BLaER1 treated with 17β-estradiol and CSF1 and Interleukin-3, amounts not matched to agents 10 nM and 100 nM (cell line): ENCODE results near the gene TMPRSS12.

Source experiments
- H3K27ac ChIP-seq, 11 experiments: shearing (Covaris generic); formaldehyde crosslinking; 2 replicates each; pipeline ENCODE4 v1.8.1; 2022
- H3K27me3 ChIP-seq, 11 experiments: shearing (Covaris generic); formaldehyde crosslinking; 2 replicates each; pipeline ENCODE4 v1.8.1; 2022
- H3K36me3 ChIP-seq, 11 experiments: shearing (Covaris generic); formaldehyde crosslinking; 2 replicates each; pipeline ENCODE4 v1.8.1; 2022
- H3K4me1 ChIP-seq, 10 experiments: shearing (Covaris generic); formaldehyde crosslinking; 2 replicates each; pipeline ENCODE4 v1.8.1; 2022
- H3K4me2 ChIP-seq, 11 experiments: shearing (Covaris generic); formaldehyde crosslinking; 2 replicates each; pipeline ENCODE4 v1.8.1; 2022
- H3K4me3 ChIP-seq, 10 experiments: shearing (Covaris generic); formaldehyde crosslinking; 2 replicates each; pipeline ENCODE4 v1.8.1; 2022
- H3K9ac ChIP-seq, 11 experiments: shearing (Covaris generic); formaldehyde crosslinking; 2 replicates each; pipeline ENCODE4 v1.8.1; 2022
- H3K9me3 ChIP-seq, 11 experiments: shearing (Covaris generic); formaldehyde crosslinking; replicated peaks in 1 of 11; 2 replicates each; pipeline ENCODE4 v1.8.1; 2022
- H4K20me1 ChIP-seq, 11 experiments: shearing (Covaris generic); formaldehyde crosslinking; 2 replicates each; pipeline ENCODE4 v1.8.1; 2022
- Cebpa-rat ChIP-seq, 11 experiments: shearing (Covaris generic); IDR thresholded peaks; 2 replicates each; pipeline ENCODE4 v1.8.1; 2022

TMPRSS12 gene

GRCh38 chr12:50918584-50919316 lies 76.0 kb downstream of the TMPRSS12 start:
- TF ChIP-seq Cebpa-rat (IDR thresholded peaks at IDR 0.05), result no peak
- Histone ChIP-seq H3K27ac (no peak overlapping the region), H3K4me3 (no peak overlapping the region), H3K4me1 (peaks cover 19 to 24% (median 20%) of the 10 kb centered on the region in 10 experiments), H3K36me3 (peaks cover 0 to 13% (median 0%) of the 10 kb centered on the region in 11 experiments; a peak in 2 of 22 replicates), H4K20me1 (no peaks in the 10 kb centered on the region), H3K27me3 (no peaks in the 10 kb centered on the region), H3K9me3 (peaks cover 48 to 57% (median 53%) of the 10 kb centered on the region in 11 experiments), H3K4me2 (no peak overlapping the region), H3K9ac (no peak overlapping the region)

GRCh38 chr12:50922820-50923219 lies 80.1 kb downstream of the TMPRSS12 start:
- H3K9ac ChIP-seq, result peak overlapping the region; percentile 34 to 86 (median 75); a peak in 18 of 22 replicates
- peak overlapping the region; percentile 79 to 96 (median 93) for H3K4me2 ChIP-seq
- no peaks in the 10 kb centered on the region for H3K36me3 ChIP-seq
- H3K27me3 ChIP-seq, result no peaks in the 10 kb centered on the region
- H4K20me1 ChIP-seq, result no peaks in the 10 kb centered on the region
- H3K4me1 ChIP-seq, result peaks cover 48 to 60% (median 56%) of the 10 kb centered on the region in 10 experiments
- H3K27ac ChIP-seq, result peak overlapping the region; percentile 28 to 96 (median 91); a peak in 19 of 22 replicates
- TF ChIP-seq Cebpa-rat (IDR thresholded peaks at IDR 0.05), result no peak
- H3K9me3 ChIP-seq, result peaks cover 7 to 16% (median 12%) of the 10 kb centered on the region in 11 experiments
- H3K4me3 ChIP-seq, result peak overlapping the region in 3 of 10 experiments; percentile 18 to 51 (median 35); a peak in 2 of 20 replicates

GRCh38 chr12:50923361-50924130 lies 80.8 kb downstream of the TMPRSS12 start:
- Histone ChIP-seq H3K9ac (peak overlapping the region; percentile 72 to 86 (median 81)), H3K27ac (peak overlapping the region; percentile 69 to 96 (median 91)), H3K4me1 (peaks cover 55 to 67% (median 63%) of the 10 kb centered on the region in 10 experiments)

DNA sequence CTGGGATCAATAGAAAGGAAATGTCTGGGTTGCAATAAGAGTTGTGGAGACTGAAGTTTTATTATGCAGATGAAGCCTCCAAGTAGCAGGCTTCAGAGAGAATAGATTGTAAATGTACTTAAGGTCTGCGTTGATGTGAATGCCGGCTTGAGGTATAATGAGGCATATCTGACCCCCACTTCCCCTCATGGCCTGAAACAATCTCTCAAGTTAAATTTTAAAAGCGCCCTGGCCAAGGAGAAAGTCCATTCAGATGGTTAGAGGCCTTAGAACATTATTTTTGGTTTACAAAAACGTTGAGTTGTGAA lies 81.4 kb downstream of the TMPRSS12 start:
- peaks cover 0 to 5% (median 0%) of the 10 kb centered on the region in 11 experiments; a peak in 2 of 22 replicates for H3K9me3 ChIP-seq
- H3K4me2 ChIP-seq, result peak overlapping the region; percentile 79 to 96 (median 93)
- no peaks in the 10 kb centered on the region for H3K27me3 ChIP-seq
- H3K36me3 ChIP-seq, result no peaks in the 10 kb centered on the region
- peak overlapping the region; percentile 33 to 74 (median 62); a peak in 18 of 20 replicates for H3K4me3 ChIP-seq
- peak overlapping the region; percentile 69 to 96 (median 91) for H3K27ac ChIP-seq
- peaks cover 0 to 7% (median 0%) of the 10 kb centered on the region in 11 experiments; a peak in 1 of 22 replicates for H4K20me1 ChIP-seq
- TF ChIP-seq Cebpa-rat (IDR thresholded peaks at IDR 0.05), result no peak
- H3K9ac ChIP-seq, result peak overlapping the region; percentile 72 to 86 (median 81)
- peaks cover 61 to 73% (median 68%) of the 10 kb centered on the region in 10 experiments for H3K4me1 ChIP-seq

More at GRCh38 chr12:50923361-50924130, 80.8 kb downstream of the TMPRSS12 start:
- no peaks in the 10 kb centered on the region for H3K36me3 ChIP-seq
- H3K4me2 ChIP-seq, result peak overlapping the region; percentile 79 to 96 (median 93)
- H3K9me3 ChIP-seq, result peaks cover under 1 to 9% (median 5%) of the 10 kb centered on the region in 11 experiments; a peak in 17 of 22 replicates
- H4K20me1 ChIP-seq, result peaks cover 0 to 1% (median 0%) of the 10 kb centered on the region in 11 experiments; a peak in 1 of 22 replicates
- H3K4me3 ChIP-seq, result peak overlapping the region; percentile 33 to 74 (median 62); a peak in 18 of 20 replicates
- TF ChIP-seq Cebpa-rat (IDR thresholded peaks at IDR 0.05), result no peak
- no peaks in the 10 kb centered on the region for H3K27me3 ChIP-seq

DNA sequence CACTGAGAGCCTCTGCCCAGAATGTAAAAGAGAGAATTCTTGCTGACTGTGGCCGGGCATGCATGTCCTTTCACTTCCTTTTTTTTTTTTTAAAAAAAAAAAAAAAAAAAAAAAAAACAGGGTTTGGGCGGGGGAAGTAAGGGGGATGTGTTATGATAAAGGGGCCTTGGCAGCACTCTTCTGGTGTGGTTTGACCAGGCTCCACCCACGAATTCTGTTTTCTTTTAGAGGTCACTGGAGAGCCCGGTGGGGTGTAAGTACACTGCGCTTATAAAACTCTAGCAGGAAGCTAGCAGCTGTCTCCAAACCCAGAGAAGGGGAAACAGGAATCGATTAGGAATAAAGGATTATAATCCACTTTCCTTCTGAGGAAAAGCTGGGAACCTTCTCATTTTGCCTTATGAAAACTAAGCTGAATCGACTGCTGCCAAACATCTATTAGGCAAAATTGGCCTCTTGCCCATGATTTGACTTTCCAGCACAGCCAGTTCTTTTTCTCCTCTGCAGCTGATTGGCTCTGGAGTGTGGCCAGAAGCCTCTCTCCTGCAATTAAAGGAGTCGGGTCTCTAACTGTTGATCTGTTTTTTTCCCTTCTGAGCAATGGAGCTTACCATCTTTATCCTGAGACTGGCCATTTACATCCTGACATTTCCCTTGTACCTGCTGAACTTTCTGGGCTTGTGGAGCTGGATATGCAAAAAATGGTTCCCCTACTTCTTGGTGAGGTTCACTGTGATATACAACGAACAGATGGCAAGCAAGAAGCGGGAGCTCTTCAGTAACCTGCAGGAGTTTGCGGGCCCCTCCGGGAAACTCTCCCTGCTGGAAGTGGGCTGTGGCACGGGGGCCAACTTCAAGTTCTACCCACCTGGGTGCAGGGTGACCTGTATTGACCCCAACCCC lies 82.0 kb downstream of the TMPRSS12 start:
- peak overlapping the region; percentile 85 to 96 (median 95) for H3K4me2 ChIP-seq
- H3K36me3 ChIP-seq, result peaks cover 0 to 2% (median 0%) of the 10 kb centered on the region in 11 experiments; a peak in 3 of 22 replicates
- TF ChIP-seq Cebpa-rat (IDR thresholded peaks at IDR 0.05), result no peak
- H3K4me1 ChIP-seq, result peaks cover 64 to 73% (median 70%) of the 10 kb centered on the region in 10 experiments
- peaks cover 0 to 4% (median 0%) of the 10 kb centered on the region in 11 experiments; a peak in 1 of 22 replicates for H3K9me3 ChIP-seq
- no peaks in the 10 kb centered on the region for H3K27me3 ChIP-seq
- peak overlapping the region; percentile 69 to 96 (median 91) for H3K27ac ChIP-seq
- H4K20me1 ChIP-seq, result peaks cover 0 to 8% (median 0%) of the 10 kb centered on the region in 11 experiments; a peak in 1 of 22 replicates
- H3K9ac ChIP-seq, result peak overlapping the region; percentile 72 to 86 (median 81)
- peak overlapping the region; percentile 61 to 78 (median 64) for H3K4me3 ChIP-seq

GRCh38 chr12:50925342-50925651 lies 82.6 kb downstream of the TMPRSS12 start:
- Histone ChIP-seq H3K9me3 (no peaks in the 10 kb centered on the region), H4K20me1 (peaks cover 0 to 8% (median 0%) of the 10 kb centered on the region in 11 experiments; a peak in 1 of 22 replicates), H3K36me3 (peaks cover 0 to 8% (median 5%) of the 10 kb centered on the region in 11 experiments; a peak in 12 of 22 replicates), H3K9ac (peak overlapping the region; percentile 70 to 86 (median 81)), H3K4me1 (peaks cover 64 to 73% (median 70%) of the 10 kb centered on the region in 10 experiments), H3K27me3 (no peaks in the 10 kb centered on the region), H3K27ac (peak overlapping the region; percentile 27 to 96 (median 91); a peak in 18 of 22 replicates), H3K4me2 (peak overlapping the region; percentile 85 to 96 (median 95)), H3K4me3 (peak overlapping the region; percentile 61 to 78 (median 64))
- TF ChIP-seq Cebpa-rat (IDR thresholded peaks at IDR 0.05), result no peak

GRCh38 chr12:50925920-50926319 lies 83.2 kb downstream of the TMPRSS12 start:
- H3K4me1 ChIP-seq, result peaks cover 64 to 73% (median 70%) of the 10 kb centered on the region in 10 experiments

More at GRCh38 chr12:50925920-50926319, 83.2 kb downstream of the TMPRSS12 start:
- Histone ChIP-seq H3K36me3 (peaks cover 0 to 14% (median 11%) of the 10 kb centered on the region in 11 experiments; a peak in 15 of 22 replicates), H3K27ac (peak overlapping the region in 6 of 11 experiments; percentile 38 to 96 (median 92); a peak in 7 of 22 replicates), H4K20me1 (peaks cover 0 to 8% (median 0%) of the 10 kb centered on the region in 11 experiments; a peak in 1 of 22 replicates), H3K4me2 (peak overlapping the region; percentile 85 to 96 (median 95)), H3K4me3 (peak overlapping the region; percentile 61 to 78 (median 64)), H3K27me3 (no peaks in the 10 kb centered on the region), H3K9ac (peak overlapping the region; percentile 70 to 86 (median 81)), H3K9me3 (no peaks in the 10 kb centered on the region)
- no peak for TF ChIP-seq Cebpa-rat (IDR thresholded peaks at IDR 0.05)
